CD8-positive, alpha-beta memory T cell (primary cell): ENCODE data around the gene MSX1. TPM values are rescaled to one million over a fixed set of nuclear protein-coding genes. Genes with fewer than 3 reads are reported as not detected.

Experiments used
- CTCF ChIA-PET: fragments of 350-600 bp; sonication (Branson Sonifier 250); formaldehyde crosslinking; loops from one replicate; lab custom pipeline; 2021; ENCODE audit warnings: antibody characterized with exemption; lab: Charles Lee
- POLR2A ChIA-PET: fragments of 350-600 bp; sonication (Branson Sonifier 250); formaldehyde crosslinking; loops from one replicate; lab custom pipeline; 2021; ENCODE audit warnings: antibody characterized with exemption; lab: Charles Lee
- DNase-seq, 5 donors: peaks; one replicate each; pipeline versions ENCODE4 v3.0.0 to v3.0.0-alpha.2; 2020 to 2022; ENCODE audit warnings: mixed read lengths in 1 of 5
- H3K27ac ChIP-seq: one replicate; pipeline ENCODE4 v1.7.0; 2013; ENCODE audit warnings: low read depth, mild to moderate bottlenecking, low read length, moderate library complexity
- H3K27me3 ChIP-seq: 2 replicates; pipeline ENCODE4 v1.7.0; 2013; ENCODE audit warnings: low read length, mild to moderate bottlenecking; ENCODE audit not compliant: insufficient read depth, poor library complexity, severe bottlenecking
- H3K36me3 ChIP-seq: 2 replicates; pipeline ENCODE4 v1.7.0; 2013; ENCODE audit warnings: mild to moderate bottlenecking, low read length, moderate library complexity; ENCODE audit not compliant: insufficient read depth
- H3K4me1 ChIP-seq: 2 replicates; pipeline ENCODE4 v1.7.0; 2013; ENCODE audit warnings: mild to moderate bottlenecking, low read length, moderate library complexity; ENCODE audit not compliant: insufficient read depth
- H3K4me3 ChIP-seq: 2 replicates; pipeline ENCODE4 v1.7.0; 2013; ENCODE audit warnings: mild to moderate bottlenecking, low read length
- H3K9me3 ChIP-seq: 2 replicates; pipeline ENCODE4 v1.7.0; 2013; ENCODE audit warnings: mild to moderate bottlenecking, low read length
- H3K27ac Mint-ChIP-seq, 8 donors: one replicate each; pipeline ENCODE4 v1.8.0; 2020 to 2021; ENCODE audit warnings: mixed read lengths in 8 of 8, mild to moderate bottlenecking in 6 of 8, inconsistent platforms in 3 of 8, moderate library complexity in 3 of 8
- H3K27me3 Mint-ChIP-seq, 2 donors: one replicate each; pipeline ENCODE4 v1.8.0; 2020 to 2021; ENCODE audit warnings: mixed read lengths in 2 of 2, mild to moderate bottlenecking in 1 of 2, moderate library complexity in 1 of 2
- H3K36me3 Mint-ChIP-seq, 3 donors: one replicate each; pipeline ENCODE4 v1.8.0; 2020 to 2021; ENCODE audit warnings: mixed read lengths in 3 of 3, inconsistent platforms in 1 of 3, mild to moderate bottlenecking in 1 of 3
- H3K4me1 Mint-ChIP-seq, 3 donors: one replicate each; pipeline ENCODE4 v1.8.0; 2020 to 2021; ENCODE audit warnings: mixed read lengths in 3 of 3, inconsistent platforms in 1 of 3, mild to moderate bottlenecking in 1 of 3
- H3K4me3 Mint-ChIP-seq, 7 donors: one replicate each; pipeline ENCODE4 v1.8.0; 2020 to 2021; ENCODE audit warnings: mixed read lengths in 7 of 7, mild to moderate bottlenecking in 6 of 7, moderate library complexity in 4 of 7, inconsistent platforms in 2 of 7
- H3K9me3 Mint-ChIP-seq, 5 donors: one replicate each; pipeline ENCODE4 v1.8.0; 2020 to 2022; ENCODE audit warnings: mixed read lengths in 5 of 5, mild to moderate bottlenecking in 3 of 5, moderate library complexity in 2 of 5, inconsistent platforms in 1 of 5
- polyA plus RNA-seq: library from polyadenylated mRNA; unstranded; fragments of 300-500 nt; fragmentation: Illumina TruSeq; gene quantifications from one replicate; pipeline ENCODE4 v1.2.3, GENCODE V29; 2021
- total RNA-seq, 2 experiments: library from RNA; stranded (reverse); gene quantifications; one replicate each; pipeline ENCODE4 v1.2.3, GENCODE V29; 2021

Gene MSX1
- total and polyA plus RNA-seq, 3 experiments from 2014 or later, result 0.11 to 0.24 TPM; not detected in 1

DNA sequence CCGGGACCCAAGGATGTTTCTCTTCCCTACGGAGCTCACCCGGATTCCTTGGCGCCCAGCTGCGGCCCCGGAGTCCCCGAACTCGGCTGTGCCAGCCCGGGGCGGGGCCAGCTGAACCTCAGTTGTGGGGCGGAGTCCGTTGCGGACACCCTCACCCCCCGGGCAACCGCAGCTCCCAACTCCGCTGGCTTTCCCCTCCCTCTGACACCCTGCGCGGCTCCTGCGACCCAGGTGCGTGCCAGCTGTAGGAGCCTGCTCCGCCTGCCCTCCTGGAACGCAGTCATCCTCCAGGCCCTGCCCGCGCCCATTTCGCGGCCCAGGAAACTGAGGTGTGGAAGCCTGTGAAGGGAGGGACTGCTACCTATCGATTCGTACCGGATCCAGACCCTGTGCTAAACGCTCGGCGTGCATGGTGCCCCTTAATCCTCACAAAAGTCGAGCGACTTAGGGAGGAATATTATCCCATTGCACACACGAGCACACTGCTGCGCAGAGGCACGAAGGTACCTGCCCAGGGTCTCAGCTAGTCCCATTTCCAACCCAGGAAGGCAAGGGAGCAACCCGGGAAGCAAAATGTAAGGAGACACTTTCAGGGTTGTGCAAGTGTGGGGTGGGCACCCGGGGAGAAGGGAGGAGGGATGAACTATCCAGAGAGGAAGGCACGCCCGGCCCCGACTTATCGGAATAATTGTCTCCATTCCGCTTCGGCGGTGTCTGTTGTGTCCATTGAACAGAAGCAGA lies 12.3 kb downstream of the MSX1 start:
- Mint-ChIP-seq H3K27ac (no peak overlapping the region), H3K4me3 (peak overlapping the region in 1 of 7 donors; percentile 48), H3K9me3 (peaks cover 0 to 9% (median 0%) of the 10 kb centered on the region in 5 donors), H3K4me1 (peaks cover 2 to 14% (median 13%) of the 10 kb centered on the region in 3 donors), H3K27me3 (peaks cover 63 to 67% of the 10 kb centered on the region in 2 donors), H3K36me3 (no peaks in the 10 kb centered on the region)
- no peak overlapping the region for H3K27ac ChIP-seq
- no peaks in the 10 kb centered on the region for H3K4me1 ChIP-seq
- H3K4me3 ChIP-seq, result no peak overlapping the region
- POLR2A ChIA-PET, result no interaction called here
- CTCF ChIA-PET, result no interaction called here
- DNase-seq, result no peak
- H3K27me3 ChIP-seq, result peaks cover 47% of the 10 kb centered on the region
- H3K9me3 ChIP-seq, result no peaks in the 10 kb centered on the region
- H3K36me3 ChIP-seq, result no peaks in the 10 kb centered on the region

DNA sequence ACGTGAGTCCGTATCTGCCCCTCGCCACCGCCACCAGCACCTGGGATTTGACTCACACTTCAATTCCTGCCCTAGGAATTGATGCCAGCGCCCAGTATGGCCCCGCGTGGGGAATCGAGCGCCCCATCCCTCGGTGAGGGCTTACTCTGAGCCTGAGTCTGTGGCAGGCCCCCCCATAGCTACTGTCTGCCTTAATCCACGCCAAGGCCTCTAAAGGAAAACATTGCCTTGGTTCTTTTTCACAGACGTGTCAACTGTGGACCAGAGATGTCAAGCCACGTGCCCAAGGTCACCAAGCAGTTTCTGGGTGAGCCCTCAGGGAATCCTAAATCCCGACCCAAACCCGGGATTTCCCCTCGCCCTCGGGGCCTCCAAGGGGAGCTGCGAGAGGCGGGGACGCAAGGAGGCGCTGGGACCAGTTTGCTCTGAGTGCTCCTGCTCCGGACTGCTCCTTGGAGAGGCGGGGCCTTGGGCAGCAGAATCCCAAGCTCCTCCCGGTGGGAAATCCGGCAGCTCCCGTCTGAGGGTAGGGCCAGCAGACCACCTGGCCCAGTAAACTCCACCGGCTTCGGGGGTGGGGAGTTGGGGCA lies 12.9 kb downstream of the MSX1 start:
- Mint-ChIP-seq H3K9me3 (peaks cover 0 to 9% (median 0%) of the 10 kb centered on the region in 5 donors), H3K4me3 (no peak overlapping the region), H3K36me3 (no peaks in the 10 kb centered on the region), H3K27me3 (peaks cover 66 to 72% of the 10 kb centered on the region in 2 donors), H3K27ac (no peak overlapping the region), H3K4me1 (peaks cover 2 to 13% (median 13%) of the 10 kb centered on the region in 3 donors)
- CTCF ChIA-PET, result no interaction called here
- Histone ChIP-seq H3K27me3 (peaks cover 47% of the 10 kb centered on the region), H3K4me1 (no peaks in the 10 kb centered on the region), H3K4me3 (no peak overlapping the region), H3K9me3 (no peaks in the 10 kb centered on the region), H3K36me3 (no peaks in the 10 kb centered on the region), H3K27ac (no peak overlapping the region)
- DNase-seq, result no peak
- POLR2A ChIA-PET, result no interaction called here

DNA sequence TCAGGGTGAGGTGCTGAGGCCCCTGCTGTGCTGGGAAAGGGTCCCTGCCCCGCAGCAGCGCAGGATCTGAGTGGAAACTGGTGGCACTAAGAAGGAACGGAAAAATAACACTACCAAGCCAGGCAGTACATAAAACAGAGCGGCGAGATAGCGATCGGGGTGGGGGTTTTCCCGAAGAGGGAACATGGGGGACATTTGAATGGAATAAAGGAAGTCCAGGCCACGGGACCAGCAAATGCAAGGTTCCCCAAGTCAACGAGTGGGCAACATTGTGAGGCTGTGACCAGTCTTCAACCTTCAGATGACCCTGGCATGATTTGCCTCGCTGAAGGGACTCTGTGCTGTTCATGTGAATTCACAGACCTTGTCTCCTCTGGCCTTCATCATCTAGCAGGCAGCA lies 13.7 kb downstream of the MSX1 start:
- H3K4me1 Mint-ChIP-seq, result peaks cover 2 to 13% (median 13%) of the 10 kb centered on the region in 3 donors
- H3K9me3 Mint-ChIP-seq, result peaks cover 0 to 9% (median 0%) of the 10 kb centered on the region in 5 donors

DNA sequence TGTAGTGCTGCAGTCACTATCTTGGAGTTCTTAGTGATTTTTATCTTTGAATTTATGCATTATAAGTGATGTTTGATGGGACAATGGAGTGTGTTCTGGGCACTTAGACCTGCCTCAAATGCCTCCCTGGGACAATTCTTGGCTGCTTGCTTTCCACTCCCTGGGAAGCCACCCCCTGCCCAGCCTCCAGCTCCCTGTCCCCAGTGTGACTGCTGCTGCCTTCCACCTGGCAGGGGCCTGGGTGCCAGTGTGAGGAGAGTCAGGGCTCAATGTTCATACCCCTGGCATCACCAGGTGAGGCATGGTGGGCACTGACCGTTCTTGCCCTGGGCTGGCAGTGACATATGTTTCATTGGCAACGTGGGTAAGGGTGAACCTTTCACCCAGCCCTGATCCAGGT lies 14.8 kb downstream of the MSX1 start:
- no peak overlapping the region for H3K27ac Mint-ChIP-seq
- H3K4me3 ChIP-seq, result no peak overlapping the region
- ChIA-PET CTCF (interaction anchor here (0.6 kb wide), 1 partner anchor 197 kb away, joined by 3 read pairs; no protein-coding TSS in a partner anchor), POLR2A (no interaction called here)
- peaks cover 2 to 13% (median 10%) of the 10 kb centered on the region in 3 donors for H3K4me1 Mint-ChIP-seq
- no peaks in the 10 kb centered on the region for H3K4me1 ChIP-seq
- H3K27me3 ChIP-seq, result peaks cover 35% of the 10 kb centered on the region
- no peak for DNase-seq
- no peaks in the 10 kb centered on the region for H3K9me3 ChIP-seq
- H3K27ac ChIP-seq, result no peak overlapping the region
- H3K36me3 Mint-ChIP-seq, result no peaks in the 10 kb centered on the region
- H3K27me3 Mint-ChIP-seq, result peaks cover 61 to 80% of the 10 kb centered on the region in 2 donors
- no peaks in the 10 kb centered on the region for H3K36me3 ChIP-seq
- H3K4me3 Mint-ChIP-seq, result no peak overlapping the region
- H3K9me3 Mint-ChIP-seq, result peaks cover 0 to 9% (median 0%) of the 10 kb centered on the region in 5 donors

More for the DNA sequence above, 13.7 kb downstream of the MSX1 start:
- no peak overlapping the region for H3K4me3 Mint-ChIP-seq
- Histone ChIP-seq H3K4me3 (no peak overlapping the region), H3K36me3 (no peaks in the 10 kb centered on the region), H3K9me3 (no peaks in the 10 kb centered on the region), H3K27me3 (peaks cover 43% of the 10 kb centered on the region), H3K27ac (no peak overlapping the region), H3K4me1 (no peaks in the 10 kb centered on the region)
- H3K27ac Mint-ChIP-seq, result no peak overlapping the region
- no peaks in the 10 kb centered on the region for H3K36me3 Mint-ChIP-seq
- DNase-seq, result no peak
- CTCF ChIA-PET, result no interaction called here
- POLR2A ChIA-PET, result no interaction called here
- H3K27me3 Mint-ChIP-seq, result peaks cover 66 to 72% of the 10 kb centered on the region in 2 donors

DNA sequence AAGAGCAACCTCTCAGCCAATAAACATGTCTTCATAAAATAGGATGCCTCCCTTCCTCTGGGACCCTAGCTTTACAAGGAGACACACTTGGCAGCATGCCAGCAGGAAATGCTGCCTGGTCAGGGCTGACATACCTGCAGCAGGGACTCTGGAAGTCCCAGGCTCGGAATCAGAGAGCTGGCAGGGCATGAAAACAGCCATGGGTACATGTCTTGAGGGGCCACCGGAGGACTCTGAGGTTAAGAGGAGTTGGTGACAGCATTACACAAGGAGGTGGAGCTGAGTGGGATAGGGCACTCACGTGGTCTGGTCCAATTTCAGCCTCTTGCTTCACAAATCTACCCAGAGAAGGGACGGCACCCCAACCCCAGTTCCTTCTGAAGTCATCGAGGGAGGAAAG lies 15.7 kb downstream of the MSX1 start:
- Mint-ChIP-seq H3K27me3 (peaks cover 52 to 78% of the 10 kb centered on the region in 2 donors), H3K4me3 (no peak overlapping the region), H3K4me1 (peaks cover 0 to 10% (median 8%) of the 10 kb centered on the region in 3 donors), H3K36me3 (no peaks in the 10 kb centered on the region), H3K27ac (no peak overlapping the region), H3K9me3 (peaks cover 0 to 9% (median 0%) of the 10 kb centered on the region in 5 donors)
- POLR2A ChIA-PET, result no interaction called here
- DNase-seq, result no peak
- Histone ChIP-seq H3K9me3 (no peaks in the 10 kb centered on the region), H3K27me3 (peaks cover 28% of the 10 kb centered on the region), H3K36me3 (no peaks in the 10 kb centered on the region), H3K27ac (no peak overlapping the region), H3K4me3 (no peak overlapping the region), H3K4me1 (no peaks in the 10 kb centered on the region)
- CTCF ChIA-PET, result no interaction called here

DNA sequence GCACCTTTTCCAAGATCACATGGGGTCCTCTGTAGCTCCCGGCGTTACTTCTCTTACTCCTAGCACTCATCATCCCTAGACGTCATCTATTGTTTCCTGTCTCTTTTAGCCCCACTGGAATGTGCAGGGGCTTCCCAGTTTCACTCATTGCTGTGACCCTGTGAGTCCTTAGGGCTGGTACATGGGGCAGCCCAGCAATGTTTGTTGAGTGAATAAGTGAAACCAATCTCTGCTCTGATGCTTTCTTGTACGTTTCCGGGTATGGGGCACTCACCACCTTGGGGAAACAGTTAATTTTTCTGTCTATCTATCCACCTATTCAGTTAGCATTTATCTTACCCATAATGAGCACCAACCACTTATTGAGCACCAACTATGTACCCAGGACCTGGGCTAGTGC lies 16.1 kb downstream of the MSX1 start:
- Mint-ChIP-seq H3K9me3 (peaks cover 0 to 9% (median 0%) of the 10 kb centered on the region in 5 donors), H3K27ac (no peak overlapping the region), H3K4me1 (peaks cover 0 to 6% (median 5%) of the 10 kb centered on the region in 3 donors), H3K27me3 (peaks cover 48 to 73% of the 10 kb centered on the region in 2 donors), H3K4me3 (no peak overlapping the region), H3K36me3 (no peaks in the 10 kb centered on the region)
- POLR2A ChIA-PET, result no interaction called here
- Histone ChIP-seq H3K4me1 (no peaks in the 10 kb centered on the region), H3K4me3 (no peak overlapping the region), H3K36me3 (no peaks in the 10 kb centered on the region), H3K9me3 (no peaks in the 10 kb centered on the region), H3K27me3 (peaks cover 23% of the 10 kb centered on the region), H3K27ac (no peak overlapping the region)
- no peak for DNase-seq
- CTCF ChIA-PET, result no interaction called here

DNA sequence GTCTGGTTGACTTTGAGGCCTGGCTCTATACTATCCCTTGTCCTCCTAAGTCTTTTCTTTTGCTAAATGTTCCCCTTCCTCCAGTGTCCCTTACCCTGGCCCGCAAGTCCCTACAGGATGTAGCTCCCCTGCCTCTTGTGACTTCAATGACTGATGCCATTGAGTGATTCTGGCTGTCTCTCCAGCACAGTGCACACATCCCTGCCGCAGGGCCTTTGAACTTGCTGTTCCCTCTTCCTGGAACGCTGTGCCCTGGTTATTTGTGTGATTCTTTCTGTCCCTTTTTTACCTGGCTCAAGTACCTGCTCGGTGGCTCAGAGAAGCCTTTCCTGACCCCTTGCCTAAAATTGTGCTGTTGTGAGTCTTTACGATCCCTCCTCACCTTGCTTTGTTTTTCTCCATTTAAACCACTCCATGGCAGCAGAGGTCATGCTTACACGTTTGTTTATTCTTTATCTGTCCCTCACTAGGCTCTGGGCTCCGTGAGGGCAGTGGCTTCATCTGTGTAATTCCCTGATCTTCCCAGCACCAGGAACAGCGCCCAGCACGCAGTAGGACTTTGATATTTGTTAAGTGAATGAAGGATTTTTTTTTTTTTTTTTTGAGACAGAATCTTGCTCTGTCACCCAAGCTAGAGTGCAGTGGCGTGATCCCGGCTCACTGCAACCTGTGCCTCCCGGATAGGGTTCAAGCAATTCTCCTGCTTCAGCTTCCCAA lies 17.6 kb downstream of the MSX1 start:
- no peaks in the 10 kb centered on the region for H3K4me1 ChIP-seq
- POLR2A ChIA-PET, result no interaction called here
- no peak overlapping the region for H3K4me3 ChIP-seq
- H3K4me1 Mint-ChIP-seq, result no peaks in the 10 kb centered on the region
- no peak overlapping the region for H3K27ac Mint-ChIP-seq
- H3K36me3 ChIP-seq, result no peaks in the 10 kb centered on the region
- no peaks in the 10 kb centered on the region for H3K9me3 ChIP-seq
- CTCF ChIA-PET, result no interaction called here
- no peaks in the 10 kb centered on the region for H3K36me3 Mint-ChIP-seq
- peaks cover 37 to 71% of the 10 kb centered on the region in 2 donors for H3K27me3 Mint-ChIP-seq
- H3K27me3 ChIP-seq, result peaks cover 14% of the 10 kb centered on the region
- H3K4me3 Mint-ChIP-seq, result no peak overlapping the region
- H3K9me3 Mint-ChIP-seq, result peaks cover 0 to 9% (median 0%) of the 10 kb centered on the region in 5 donors
- no peak overlapping the region for H3K27ac ChIP-seq
- DNase-seq, result no peak

DNA sequence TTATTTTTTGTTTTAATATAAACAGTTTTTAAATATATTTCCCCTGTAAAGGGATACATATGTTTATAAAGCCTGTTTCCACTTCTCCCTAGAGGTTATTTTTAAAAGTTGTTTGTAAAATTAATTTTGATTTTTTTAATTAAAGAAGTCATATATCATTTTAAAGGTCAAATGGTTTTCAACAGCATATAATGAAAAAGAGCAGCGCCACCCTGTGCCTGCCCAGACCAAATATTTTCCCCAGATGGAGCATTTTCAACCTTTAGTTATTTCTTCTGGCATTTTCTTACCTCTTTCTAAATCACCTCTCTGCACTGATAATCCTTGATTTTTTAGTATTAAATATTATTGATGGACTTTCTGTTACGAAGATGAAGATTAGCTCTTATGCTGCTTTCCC lies 21.0 kb downstream of the MSX1 start:
- H3K27me3 ChIP-seq, result peaks cover 2% of the 10 kb centered on the region
- CTCF ChIA-PET, result no interaction called here
- H3K4me3 ChIP-seq, result no peak overlapping the region
- H3K4me1 ChIP-seq, result no peaks in the 10 kb centered on the region
- no peak overlapping the region for H3K27ac ChIP-seq
- H3K36me3 ChIP-seq, result no peaks in the 10 kb centered on the region
- Mint-ChIP-seq H3K27ac (no peak overlapping the region), H3K4me1 (no peaks in the 10 kb centered on the region), H3K4me3 (no peak overlapping the region), H3K9me3 (peaks cover 0 to 2% (median 0%) of the 10 kb centered on the region in 5 donors), H3K27me3 (peaks cover 16 to 46% of the 10 kb centered on the region in 2 donors), H3K36me3 (no peaks in the 10 kb centered on the region)
- POLR2A ChIA-PET, result no interaction called here
- no peaks in the 10 kb centered on the region for H3K9me3 ChIP-seq
- DNase-seq, result no peak
